Activated CD8-positive, alpha-beta memory T cell treated with anti-CD3 and anti-CD28 coated beads, Interleukin-2, amount 50 U/mL, for 48 hours (primary cell): ENCODE results near the gene ZFP2.
"Not testable (repeated sequence)": the region's sequence is repeated elsewhere in the genome, so short reads cannot be mapped to it uniquely, and the experiment has no call there.

ENCODE experiments used
- DNase-seq: peaks from one replicate; pipeline ENCODE4 v3.0.0-alpha.2; 2020

ZFP2 gene

GRCh38 chr5:178895615-178896571 lies at the start of gene ZFP2:
TSS of gene ZFP2 (plus strand) at chr5:178895913. CDS start at chr5:178931314, 35,401 bp downstream.
- peak; percentile 57 for DNase-seq

GRCh38 chr5:178849316-178849715 lies 46.4 kb upstream of the ZFP2 start:
- DNase-seq = no peak

- no peak for DNase-seq
These were observed 43.8 kb upstream of the ZFP2 start for GRCh38 chr5:178851951-178852350.

GRCh38 chr5:178854284-178854683 lies 41.4 kb upstream of the ZFP2 start:
- DNase-seq = no peak

GRCh38 chr5:178859625-178860521 lies 35.8 kb upstream of the ZFP2 start, which contains the start of gene ZNF354B:
TSS of gene ZNF354B (plus strand) at chr5:178859953. CDS start at chr5:178861048, 1,095 bp downstream.
- DNase-seq = peak; percentile 85

GRCh38 chr5:178860615-178861014 lies 35.1 kb upstream of the ZFP2 start:
- not testable (repeated sequence) for DNase-seq

GRCh38 chr5:178861627-178862026 lies 34.1 kb upstream of the ZFP2 start:
- no peak for DNase-seq

- DNase-seq = no peak
These were observed 28.8 kb upstream of the ZFP2 start for GRCh38 chr5:178866946-178867345.

GRCh38 chr5:178869577-178869976 lies 26.1 kb upstream of the ZFP2 start:
- DNase-seq = no peak

- DNase-seq = no peak
These were observed 25.3 kb upstream of the ZFP2 start for GRCh38 chr5:178870411-178870810.

GRCh38 chr5:178872302-178872701 lies 23.4 kb upstream of the ZFP2 start:
- no peak for DNase-seq

GRCh38 chr5:178883115-178883694 lies 12.5 kb upstream of the ZFP2 start:
- DNase-seq = not testable (repeated sequence)

GRCh38 chr5:178883815-178884430 lies 11.8 kb upstream of the ZFP2 start:
- DNase-seq = no peak

GRCh38 chr5:178899289-178899688 lies 3.6 kb downstream of the ZFP2 start:
- no peak for DNase-seq

GRCh38 chr5:178902849-178903248 lies 7.1 kb downstream of the ZFP2 start:
- DNase-seq = no peak

GRCh38 chr5:178931846-178932760 lies 36.4 kb downstream of the ZFP2 start:
- no peak for DNase-seq

GRCh38 chr5:178940569-178941360 lies 45.1 kb downstream of the ZFP2 start, which contains the start of gene ZNF454:
TSS of gene ZNF454 (plus strand) at chr5:178941198. CDS start at chr5:178942792, 1,594 bp downstream.
- no peak for DNase-seq

- DNase-seq = no peak
These were observed 45.6 kb downstream of the ZFP2 start for GRCh38 chr5:178941361-178941760.

- no peak for DNase-seq
These were observed 69.8 kb downstream of the ZFP2 start for GRCh38 chr5:178965465-178966055.

- no peak for DNase-seq
These were observed 85.7 kb downstream of the ZFP2 start for GRCh38 chr5:178981381-178981780.
